ENCODE measurements around the gene PSME2. TPM values are rescaled to one million over a fixed set of nuclear protein-coding genes. Genes with fewer than 3 reads are reported as not detected.

Gene PSME2
- total RNA-seq, 4 donors from 2014 or later = 31.3 to 66.6 (median 47.5) TPM

- Histone ChIP-seq H3K9me3 (no peaks in the 10 kb centered on the region), H3K4me1 (peaks cover 10 to 13% of the 10 kb centered on the region in 2 donors), H3K4me3 (replicated peaks in 1 of 3) (no peak overlapping the region), H3K27ac (no peak overlapping the region), H3K27me3 (no peaks in the 10 kb centered on the region), H3K36me3 (peaks cover 0 to 18% of the 10 kb centered on the region in 2 donors)
- 95% methylated on average over 5 to 7 of the region's 17 CpGs for WGBS, 2 donors
- intact Hi-C loops (cut with DNase I) = no loop called here
- TF ChIP-seq POLR2A (IDR thresholded peaks at IDR 0.05) (no peak), CTCF (IDR thresholded peaks at IDR 0.05) (no peak)
- DNase-seq = peak; percentile 15 to 26
Observed at GRCh38 chr14:24098927-24099813, 47.2 kb downstream of the PSME2 start.

GRCh38 chr14:24098229-24098926, 48.0 kb downstream of the PSME2 start:
- H3K9me3 ChIP-seq = no peaks in the 10 kb centered on the region
- TF ChIP-seq CTCF (IDR thresholded peaks at IDR 0.05) (no peak), POLR2A (IDR thresholded peaks at IDR 0.05) (no peak)
- H3K27ac ChIP-seq = no peak overlapping the region
- no peak for DNase-seq
- 88 to 99% methylated on average over 10 to 15 of the region's 16 CpGs for WGBS, 2 donors
- H3K36me3 ChIP-seq = peaks cover 0 to 18% of the 10 kb centered on the region in 2 donors
- H3K4me3 ChIP-seq (replicated peaks in 1 of 3) = no peak overlapping the region
- intact Hi-C loops (cut with DNase I) = no loop called here
- H3K4me1 ChIP-seq = peaks cover 10 to 17% of the 10 kb centered on the region in 2 donors
- H3K27me3 ChIP-seq = no peaks in the 10 kb centered on the region

- Histone ChIP-seq H3K36me3 (peaks cover 0 to 13% of the 10 kb centered on the region in 2 donors), H3K4me1 (peaks cover 10 to 29% of the 10 kb centered on the region in 2 donors), H3K27ac (no peak overlapping the region), H3K4me3 (replicated peaks in 1 of 3) (no peak overlapping the region), H3K9me3 (no peaks in the 10 kb centered on the region), H3K27me3 (no peaks in the 10 kb centered on the region)
- no peak for DNase-seq
- WGBS, 2 donors = 98 to 99% methylated on average over 6 to 7 of the region's 8 CpGs
- TF ChIP-seq CTCF (IDR thresholded peaks at IDR 0.05) (no peak), POLR2A (IDR thresholded peaks at IDR 0.05) (no peak)
- intact Hi-C loops (cut with DNase I) = no loop called here
Observed at GRCh38 chr14:24096545-24097181, 49.7 kb downstream of the PSME2 start.

- 44 to 53% methylated on average over 8 of the region's 12 CpGs for WGBS, 2 donors
- Histone ChIP-seq H3K9me3 (no peaks in the 10 kb centered on the region), H3K4me3 (replicated peaks in 1 of 3) (peak overlapping the region in 2 of 3 donors; percentile 79 to 88), H3K27me3 (no peaks in the 10 kb centered on the region), H3K4me1 (peaks cover 10 to 29% of the 10 kb centered on the region in 2 donors), H3K27ac (peak overlapping the region; percentile 92 to 99 (median 94)), H3K36me3 (peaks cover 0 to 13% of the 10 kb centered on the region in 2 donors)
- intact Hi-C loops (cut with DNase I) = no loop called here
- TF ChIP-seq CTCF (IDR thresholded peaks at IDR 0.05) (no peak), POLR2A (IDR thresholded peaks at IDR 0.05) (peak in 1 of 2 donors; percentile 12)
- DNase-seq = peak; percentile 27 to 29
Observed at GRCh38 chr14:24095271-24096068, 50.9 kb downstream of the PSME2 start.
